ENCODE data around the gene MS4A7. TPM values are rescaled to one million over a fixed set of nuclear protein-coding genes. Genes with fewer than 3 reads are reported as not detected.

The MS4A7 gene
- total and polyA plus RNA-seq, 4 donors = 7.9 to 121 (median 55.9) TPM

DNA sequence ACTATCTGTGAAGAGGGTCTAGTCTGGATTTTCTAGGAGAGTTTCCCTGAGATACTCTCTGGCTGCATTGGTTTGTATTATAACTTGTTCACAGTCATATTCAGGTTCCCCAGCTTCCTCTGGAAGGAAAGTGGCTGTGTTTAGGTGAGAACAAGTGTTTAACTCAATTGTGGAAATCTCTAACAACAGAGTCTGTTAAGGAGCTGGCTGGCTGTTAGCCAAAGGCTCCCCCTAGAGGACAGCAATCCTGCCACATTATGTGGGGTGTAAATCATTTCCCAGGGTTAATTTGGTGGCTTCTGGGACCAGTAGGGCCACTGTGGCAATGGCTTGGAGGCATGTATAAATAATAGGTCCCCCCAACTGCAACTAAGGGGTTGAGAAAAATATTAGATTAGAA is 32.8 kb upstream of the MS4A7 start:
- H3K27me3 ChIP-seq (ENCODE audit: control insufficient read depth in 1 of 2, insufficient read depth in 2 of 2, low read length in 1 of 2) = no peaks in the 10 kb centered on the region
- no peak for ATAC-seq (ENCODE audit: low FRiP score)
- no peak overlapping the region for H3K27ac ChIP-seq (ENCODE audit: low read depth in 1 of 2, low read length in 2 of 2)
- H3K36me3 ChIP-seq (ENCODE audit: control insufficient read depth in 1 of 2, insufficient read depth in 2 of 2, low read length in 1 of 2) = no peaks in the 10 kb centered on the region
- no peaks in the 10 kb centered on the region for H3K9me3 ChIP-seq (ENCODE audit: control insufficient read depth, low read length)
- no peak overlapping the region for H3K4me3 ChIP-seq (ENCODE audit: low read length in 2 of 2)
- no peaks in the 10 kb centered on the region for H3K4me1 ChIP-seq (ENCODE audit: control insufficient read depth in 1 of 2, insufficient read depth in 2 of 2, low read length in 2 of 2)
- peak in 1 of 2 donors; percentile 59 for DNase-seq
- intact Hi-C loops (cut with DNase I) = no loop called here

DNA sequence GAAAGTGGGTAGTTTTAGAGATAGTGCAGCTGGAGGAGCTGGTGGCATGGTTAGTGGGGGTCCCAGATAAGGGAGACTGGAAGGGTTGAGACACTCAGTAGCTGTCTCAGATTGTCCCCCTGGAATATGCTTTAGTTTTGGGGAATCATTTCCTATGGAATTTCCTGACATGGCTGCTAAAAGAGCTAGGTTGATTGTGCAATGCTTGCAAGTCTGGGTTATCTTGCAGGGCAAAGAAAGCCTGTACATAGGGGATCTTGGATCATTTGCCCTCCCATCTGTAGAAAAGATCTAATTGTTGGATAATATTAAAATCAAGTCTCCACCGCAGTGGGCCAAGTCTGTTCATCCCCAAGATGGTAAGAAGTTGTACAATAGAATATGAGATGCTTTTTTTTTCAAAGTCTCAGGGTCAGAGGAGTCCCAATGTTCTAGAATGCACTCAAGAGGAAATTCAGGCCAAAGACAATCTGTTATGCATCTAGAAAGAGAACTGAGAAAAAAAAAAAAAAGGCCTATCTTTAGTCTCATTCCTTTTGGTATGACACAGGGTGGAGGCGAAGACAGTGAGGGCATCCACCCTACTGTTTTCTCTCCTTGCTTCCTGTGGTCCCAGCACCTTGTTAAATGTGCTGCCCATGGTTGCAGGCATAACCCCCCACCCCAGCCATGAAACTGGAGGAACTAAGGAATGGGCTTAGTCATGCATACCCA is 31.1 kb upstream of the MS4A7 start:
- intact Hi-C loops (cut with DNase I) = no loop called here
- Histone ChIP-seq H3K4me3 (ENCODE audit: low read length in 2 of 2) (no peak overlapping the region), H3K36me3 (ENCODE audit: control insufficient read depth in 1 of 2, insufficient read depth in 2 of 2, low read length in 1 of 2) (no peaks in the 10 kb centered on the region), H3K9me3 (ENCODE audit: control insufficient read depth, low read length) (no peaks in the 10 kb centered on the region), H3K27me3 (ENCODE audit: control insufficient read depth in 1 of 2, insufficient read depth in 2 of 2, low read length in 1 of 2) (no peaks in the 10 kb centered on the region), H3K4me1 (ENCODE audit: control insufficient read depth in 1 of 2, insufficient read depth in 2 of 2, low read length in 2 of 2) (no peaks in the 10 kb centered on the region), H3K27ac (ENCODE audit: low read depth in 1 of 2, low read length in 2 of 2) (no peak overlapping the region)
- 92 to 93% methylated on average over 2 of the region's 2 CpGs for WGBS, 2 donors
- DNase-seq (no peak), ATAC-seq (ENCODE audit: low FRiP score) (no peak)

DNA sequence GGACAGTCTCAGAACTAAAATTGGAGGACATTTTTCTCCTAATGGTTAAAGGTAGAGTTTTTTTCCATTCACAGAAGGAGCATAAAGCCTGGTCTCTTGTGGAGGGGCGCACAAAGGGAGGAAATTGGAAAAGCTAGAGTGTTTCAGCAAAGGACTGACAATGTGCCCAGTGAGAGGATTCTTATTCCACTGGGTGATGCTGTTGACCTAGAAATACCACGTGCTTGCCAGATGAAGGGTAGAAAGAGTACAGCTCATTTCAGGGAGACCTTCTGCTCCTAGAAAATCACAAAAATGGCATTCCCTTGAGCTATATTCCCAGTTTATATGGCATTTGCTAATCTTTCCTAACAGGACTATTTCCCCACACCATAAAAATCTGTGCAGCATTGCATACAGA is 30.2 kb upstream of the MS4A7 start:
- Histone ChIP-seq H3K4me3 (ENCODE audit: low read length in 2 of 2) (no peak overlapping the region), H3K4me1 (ENCODE audit: control insufficient read depth in 1 of 2, insufficient read depth in 2 of 2, low read length in 2 of 2) (no peaks in the 10 kb centered on the region), H3K27me3 (ENCODE audit: control insufficient read depth in 1 of 2, insufficient read depth in 2 of 2, low read length in 1 of 2) (no peaks in the 10 kb centered on the region), H3K9me3 (ENCODE audit: control insufficient read depth, low read length) (no peaks in the 10 kb centered on the region), H3K36me3 (ENCODE audit: control insufficient read depth in 1 of 2, insufficient read depth in 2 of 2, low read length in 1 of 2) (no peaks in the 10 kb centered on the region), H3K27ac (ENCODE audit: low read depth in 1 of 2, low read length in 2 of 2) (no peak overlapping the region)
- intact Hi-C loops (cut with DNase I) = no loop called here
- no peak for ATAC-seq (ENCODE audit: low FRiP score)
- WGBS, 2 donors = 59 to 66% methylated on average over 2 of the region's 2 CpGs
- no peak for DNase-seq

DNA sequence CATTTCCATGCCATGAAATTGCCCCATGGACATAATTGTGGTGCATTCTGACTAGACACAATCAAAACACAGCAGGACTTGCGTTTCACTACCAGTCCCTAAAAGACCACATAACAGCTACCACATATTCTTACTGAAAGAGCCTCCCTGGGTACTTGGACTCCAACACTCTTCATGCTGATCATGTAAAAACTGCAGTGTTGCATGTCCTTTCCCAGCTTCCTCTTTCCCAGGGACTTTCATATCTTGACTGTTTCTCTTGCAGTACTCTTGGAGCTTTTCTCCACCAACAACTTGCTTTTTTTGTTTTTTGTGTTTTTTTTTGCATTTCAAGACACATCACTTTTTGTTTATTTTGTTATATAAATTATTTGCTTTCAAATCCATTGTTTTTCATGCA is 28.3 kb upstream of the MS4A7 start:
- 69 to 82% methylated on average over 1 of the region's 1 CpG for WGBS, 2 donors
- no peaks in the 10 kb centered on the region for H3K9me3 ChIP-seq (ENCODE audit: control insufficient read depth, low read length)
- no peaks in the 10 kb centered on the region for H3K36me3 ChIP-seq (ENCODE audit: control insufficient read depth in 1 of 2, insufficient read depth in 2 of 2, low read length in 1 of 2)
- no peak overlapping the region for H3K4me3 ChIP-seq (ENCODE audit: low read length in 2 of 2)
- no peak overlapping the region for H3K27ac ChIP-seq (ENCODE audit: low read depth in 1 of 2, low read length in 2 of 2)
- H3K27me3 ChIP-seq (ENCODE audit: control insufficient read depth in 1 of 2, insufficient read depth in 2 of 2, low read length in 1 of 2) = no peaks in the 10 kb centered on the region
- DNase-seq (no peak), ATAC-seq (ENCODE audit: low FRiP score) (no peak)
- no peaks in the 10 kb centered on the region for H3K4me1 ChIP-seq (ENCODE audit: control insufficient read depth in 1 of 2, insufficient read depth in 2 of 2, low read length in 2 of 2)
- intact Hi-C loops (cut with DNase I) = no loop called here

DNA sequence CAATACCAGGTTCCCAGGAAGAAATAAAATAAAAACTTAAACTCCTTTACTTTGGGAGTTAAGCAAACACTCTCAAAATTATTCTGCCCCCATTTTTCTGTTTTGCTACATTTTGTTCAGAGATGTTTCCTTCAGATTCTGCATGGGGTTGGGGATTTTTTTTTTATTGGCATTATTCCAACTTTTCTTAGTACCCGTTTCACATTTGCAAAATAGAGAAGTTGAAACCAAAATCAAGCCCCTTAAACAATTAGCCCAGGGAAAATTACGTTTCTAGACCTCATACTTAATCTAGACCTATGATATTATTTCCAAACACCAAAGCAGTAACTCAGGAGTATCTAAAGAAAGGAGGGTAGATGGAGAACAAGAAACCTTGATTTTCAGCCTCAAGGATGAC is 20.6 kb upstream of the MS4A7 start:
- H3K4me3 ChIP-seq (ENCODE audit: low read length in 2 of 2) = no peak overlapping the region
- intact Hi-C loops (cut with DNase I) = no loop called here
- DNase-seq (no peak), ATAC-seq (ENCODE audit: low FRiP score) (no peak)
- H3K27me3 ChIP-seq (ENCODE audit: control insufficient read depth in 1 of 2, insufficient read depth in 2 of 2, low read length in 1 of 2) = no peaks in the 10 kb centered on the region
- no peaks in the 10 kb centered on the region for H3K4me1 ChIP-seq (ENCODE audit: control insufficient read depth in 1 of 2, insufficient read depth in 2 of 2, low read length in 2 of 2)
- no peaks in the 10 kb centered on the region for H3K36me3 ChIP-seq (ENCODE audit: control insufficient read depth in 1 of 2, insufficient read depth in 2 of 2, low read length in 1 of 2)
- WGBS, 2 donors = 23 to 25% methylated on average over 2 of the region's 2 CpGs
- peaks cover 2% of the 10 kb centered on the region for H3K9me3 ChIP-seq (ENCODE audit: control insufficient read depth, low read length)
- H3K27ac ChIP-seq (ENCODE audit: low read depth in 1 of 2, low read length in 2 of 2) = no peak overlapping the region

DNA sequence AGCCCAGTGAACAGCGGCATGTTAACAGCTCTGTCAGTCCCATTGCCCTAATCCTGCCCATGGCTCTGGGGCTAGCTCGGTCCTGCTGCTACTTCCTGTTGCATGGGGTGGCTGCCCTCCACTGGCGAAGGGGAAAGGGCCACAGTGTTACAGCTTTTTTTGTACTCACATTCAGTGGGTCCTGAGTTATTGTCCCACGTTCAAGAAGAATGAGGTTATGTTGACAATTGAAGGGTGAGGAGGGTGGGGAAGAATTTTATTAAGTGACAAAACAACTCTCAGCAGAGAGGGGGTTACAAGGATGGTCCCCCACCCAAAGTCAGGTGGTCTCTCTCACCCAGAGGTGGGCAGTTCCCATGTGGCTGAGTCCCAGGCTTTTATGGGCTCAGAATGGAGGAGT is 17.7 kb upstream of the MS4A7 start:
- H3K4me3 ChIP-seq (ENCODE audit: low read length in 2 of 2) = no peak overlapping the region
- no peak overlapping the region for H3K27ac ChIP-seq (ENCODE audit: low read depth in 1 of 2, low read length in 2 of 2)
- H3K9me3 ChIP-seq (ENCODE audit: control insufficient read depth, low read length) = peaks cover 2% of the 10 kb centered on the region
- WGBS, 2 donors = 79 to 88% methylated on average over 4 of the region's 4 CpGs
- H3K4me1 ChIP-seq (ENCODE audit: control insufficient read depth in 1 of 2, insufficient read depth in 2 of 2, low read length in 2 of 2) = no peaks in the 10 kb centered on the region
- no peaks in the 10 kb centered on the region for H3K27me3 ChIP-seq (ENCODE audit: control insufficient read depth in 1 of 2, insufficient read depth in 2 of 2, low read length in 1 of 2)
- ATAC-seq (ENCODE audit: low FRiP score) = no peak
- DNase-seq = no peak
- no peaks in the 10 kb centered on the region for H3K36me3 ChIP-seq (ENCODE audit: control insufficient read depth in 1 of 2, insufficient read depth in 2 of 2, low read length in 1 of 2)
- intact Hi-C loops (cut with DNase I) = no loop called here

DNA sequence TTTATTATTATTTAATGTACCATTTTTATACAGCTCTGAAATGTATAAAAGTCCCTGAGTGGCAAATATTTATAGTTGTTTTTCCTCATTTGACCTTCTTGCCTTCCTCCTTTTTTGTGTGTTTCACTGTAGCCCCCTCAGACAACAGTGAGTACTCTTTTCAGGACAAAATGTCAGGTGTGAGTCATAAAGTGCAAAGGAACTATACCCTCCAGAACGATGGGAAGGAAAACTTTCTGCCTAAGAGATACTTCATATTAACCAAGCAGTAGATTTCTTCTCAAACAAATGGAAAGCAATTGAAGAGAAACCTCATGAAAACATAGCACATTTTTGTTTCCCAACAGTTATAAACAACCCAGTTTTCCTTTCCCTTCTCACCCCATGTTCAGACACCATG is 16.1 kb upstream of the MS4A7 start:
- H3K4me1 ChIP-seq (ENCODE audit: control insufficient read depth in 1 of 2, insufficient read depth in 2 of 2, low read length in 2 of 2) = no peaks in the 10 kb centered on the region
- no peaks in the 10 kb centered on the region for H3K36me3 ChIP-seq (ENCODE audit: control insufficient read depth in 1 of 2, insufficient read depth in 2 of 2, low read length in 1 of 2)
- intact Hi-C loops (cut with DNase I) = no loop called here
- ATAC-seq (ENCODE audit: low FRiP score) (no peak), DNase-seq (no peak)
- H3K27ac ChIP-seq (ENCODE audit: low read depth in 1 of 2, low read length in 2 of 2) = no peak overlapping the region
- H3K4me3 ChIP-seq (ENCODE audit: low read length in 2 of 2) = no peak overlapping the region
- 36 to 45% methylated on average over 1 of the region's 1 CpG for WGBS, 2 donors
- H3K27me3 ChIP-seq (ENCODE audit: control insufficient read depth in 1 of 2, insufficient read depth in 2 of 2, low read length in 1 of 2) = no peaks in the 10 kb centered on the region
- H3K9me3 ChIP-seq (ENCODE audit: control insufficient read depth, low read length) = peaks cover 2% of the 10 kb centered on the region

DNA sequence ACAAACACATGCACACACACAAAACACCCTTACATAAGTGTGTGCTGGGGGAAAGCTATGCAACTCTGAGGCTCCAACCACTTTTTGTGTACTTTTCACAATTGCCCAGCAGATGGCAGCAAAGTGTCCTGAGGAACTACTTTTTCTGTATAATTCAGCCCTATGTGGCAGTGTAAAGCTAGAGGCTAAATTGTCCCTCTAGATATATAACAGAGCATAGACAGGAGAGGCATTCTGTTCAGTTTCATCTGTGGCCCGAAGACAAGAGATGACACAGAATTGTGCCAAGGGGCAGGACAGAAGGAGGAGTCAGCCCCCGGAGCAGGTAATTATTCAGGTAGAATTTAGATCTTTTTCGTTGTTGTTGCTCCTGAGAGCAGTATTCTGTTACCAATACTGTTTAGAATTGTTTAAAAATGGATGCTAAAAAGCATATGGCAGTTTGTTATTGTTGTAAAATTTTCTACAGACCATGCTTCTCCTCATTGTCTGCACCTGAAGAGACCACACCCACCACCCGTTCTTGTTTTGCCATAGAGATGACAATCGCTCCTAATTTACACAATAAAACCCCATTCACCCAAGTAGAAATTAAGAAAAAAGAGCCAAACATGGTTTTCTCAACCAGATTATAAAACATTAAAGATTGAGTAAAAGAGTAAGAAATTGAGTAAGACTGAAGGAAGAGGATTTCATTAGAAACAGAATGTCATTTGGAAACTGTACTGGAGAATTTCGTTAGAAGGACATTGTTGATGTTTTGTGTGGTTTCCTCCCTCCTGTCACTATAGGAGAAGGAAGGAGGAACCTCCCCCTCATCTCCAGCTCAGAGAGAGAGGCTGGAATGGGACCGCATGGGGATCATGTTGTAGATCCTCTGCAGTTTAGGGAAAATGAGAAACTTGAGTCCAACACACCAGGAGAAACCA is 14.5 kb upstream of the MS4A7 start:
- Histone ChIP-seq H3K4me1 (ENCODE audit: control insufficient read depth in 1 of 2, insufficient read depth in 2 of 2, low read length in 2 of 2) (no peaks in the 10 kb centered on the region), H3K36me3 (ENCODE audit: control insufficient read depth in 1 of 2, insufficient read depth in 2 of 2, low read length in 1 of 2) (no peaks in the 10 kb centered on the region), H3K27ac (ENCODE audit: low read depth in 1 of 2, low read length in 2 of 2) (no peak overlapping the region), H3K9me3 (ENCODE audit: control insufficient read depth, low read length) (peaks cover 2% of the 10 kb centered on the region), H3K27me3 (ENCODE audit: control insufficient read depth in 1 of 2, insufficient read depth in 2 of 2, low read length in 1 of 2) (no peaks in the 10 kb centered on the region), H3K4me3 (ENCODE audit: low read length in 2 of 2) (no peak overlapping the region)
- ATAC-seq (ENCODE audit: low FRiP score) (peak; percentile 80), DNase-seq (peak in 1 of 2 donors; percentile 57)
- WGBS, 2 donors = 50 to 60% methylated on average over 7 of the region's 7 CpGs
- intact Hi-C loops (cut with DNase I) = no loop called here
